Activated T-helper 2 cell treated with anti-CD3 and anti-CD28 coated beads, Interferon-gamma antibody, Interleukin-2, Interleukin-4, amounts not matched to agents 10 μg/mL and 5 μg/mL and 100 μg/mL, durations not matched to agents 14 hours and 24 hours and 36 hours (primary cell): ENCODE measurements around the gene NBPF4. TPM values are rescaled to one million over a fixed set of nuclear protein-coding genes. Genes with fewer than 3 reads are reported as not detected.

Source experiments
- total RNA-seq: library from RNA; stranded (reverse); gene quantifications from 2 replicates; pipeline ENCODE4 v1.2.3, GENCODE V29; 2022

Gene NBPF4
- total RNA-seq, 1 donor from 2014 or later = 0.43 TPM

Other genes with a start within 250 kb of the NBPF4 start
- 27.5 and 28.0 TPM in 2 replicates for gene SLC25A24, start 43.7 kb downstream of the NBPF4 start, total RNA-seq
- 0.23 and 0.50 TPM in 2 replicates for gene NBPF6, start 206.3 kb upstream of the NBPF4 start, total RNA-seq